Subcutaneous abdominal adipose tissue (tissue), 5 donors: Measurements from ENCODE around the gene TNNI3.
"Not testable (repeated sequence)": the region's sequence is repeated elsewhere in the genome, so short reads cannot be mapped to it uniquely, and the experiment has no call there.

ENCODE experiments used
- H3K27ac ChIP-seq: one replicate; pipeline ENCODE4 v1.7.0; 2013; ENCODE audit warnings: low read depth, mild to moderate bottlenecking, inconsistent platforms, low read length, moderate library complexity
- H3K27me3 ChIP-seq, 5 donors: one replicate each; pipeline ENCODE4 v1.7.0; 2013; ENCODE audit warnings: low read length in 5 of 5, inconsistent platforms in 1 of 5; ENCODE audit not compliant: control insufficient read depth in 5 of 5, insufficient read depth in 4 of 5
- H3K36me3 ChIP-seq, 5 donors: one replicate each; pipeline ENCODE4 v1.7.0; 2013; ENCODE audit warnings: low read length in 5 of 5; ENCODE audit not compliant: control insufficient read depth in 5 of 5, insufficient read depth in 5 of 5
- H3K4me1 ChIP-seq, 5 donors: one replicate each; pipeline ENCODE4 v1.7.0; 2013; ENCODE audit warnings: low read length in 5 of 5, mild to moderate bottlenecking in 3 of 5, moderate library complexity in 1 of 5; ENCODE audit not compliant: control insufficient read depth in 5 of 5, insufficient read depth in 5 of 5
- H3K4me3 ChIP-seq, 5 donors: one replicate each; pipeline ENCODE4 v1.7.0; 2013; ENCODE audit warnings: low read length in 5 of 5, low read depth in 1 of 5
- H3K9ac ChIP-seq, 5 donors: one replicate each; pipeline ENCODE4 v1.7.0; 2013; ENCODE audit warnings: low read length in 5 of 5, mild to moderate bottlenecking in 4 of 5, moderate library complexity in 3 of 5
- H3K9me3 ChIP-seq, 5 donors: one replicate each; pipeline ENCODE4 v1.7.0; 2013; ENCODE audit warnings: low read length in 5 of 5; ENCODE audit not compliant: control insufficient read depth in 5 of 5
- donor health status: healthy.
- donor health status: healthy.
- donor health status: healthy.
- donor health status: healthy.
- donor health status: healthy.

The TNNI3 gene

DNA sequence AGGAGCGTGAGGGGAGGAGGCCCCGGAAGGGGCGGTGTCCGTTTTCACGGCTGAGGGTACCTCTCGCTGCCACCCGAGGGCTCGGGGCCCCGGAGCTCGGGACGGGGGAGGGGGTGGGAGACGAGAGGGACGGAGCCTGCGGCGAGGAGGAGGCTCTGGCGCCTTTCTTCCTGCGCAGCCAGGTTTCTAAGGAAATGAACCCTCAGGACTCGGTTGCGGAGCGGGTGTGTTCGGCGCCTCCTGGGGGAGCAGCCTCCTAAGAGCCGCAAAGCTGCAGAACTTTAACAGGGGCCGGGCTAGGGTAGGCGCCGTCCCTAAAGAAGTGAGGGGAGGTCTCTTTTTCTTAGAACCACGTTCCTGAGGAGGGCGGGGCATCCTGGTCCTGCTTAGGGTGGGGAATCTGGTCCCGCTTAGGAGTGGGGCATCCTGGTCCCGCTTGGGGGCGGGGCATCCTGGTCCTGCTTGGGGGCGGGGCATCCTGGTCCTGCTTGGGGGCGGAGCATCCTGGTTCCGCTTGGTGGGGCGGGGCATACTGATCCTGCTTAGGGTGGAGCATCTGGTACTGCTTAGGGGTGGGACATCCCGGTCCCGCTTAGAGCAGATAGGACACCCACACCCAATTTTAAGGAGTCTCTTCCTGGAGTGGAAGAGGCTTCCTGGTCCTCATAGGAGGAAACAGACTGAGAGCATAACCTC lies 16.3 kb upstream of the TNNI3 start:
- no peak overlapping the region for H3K27ac ChIP-seq

DNA sequence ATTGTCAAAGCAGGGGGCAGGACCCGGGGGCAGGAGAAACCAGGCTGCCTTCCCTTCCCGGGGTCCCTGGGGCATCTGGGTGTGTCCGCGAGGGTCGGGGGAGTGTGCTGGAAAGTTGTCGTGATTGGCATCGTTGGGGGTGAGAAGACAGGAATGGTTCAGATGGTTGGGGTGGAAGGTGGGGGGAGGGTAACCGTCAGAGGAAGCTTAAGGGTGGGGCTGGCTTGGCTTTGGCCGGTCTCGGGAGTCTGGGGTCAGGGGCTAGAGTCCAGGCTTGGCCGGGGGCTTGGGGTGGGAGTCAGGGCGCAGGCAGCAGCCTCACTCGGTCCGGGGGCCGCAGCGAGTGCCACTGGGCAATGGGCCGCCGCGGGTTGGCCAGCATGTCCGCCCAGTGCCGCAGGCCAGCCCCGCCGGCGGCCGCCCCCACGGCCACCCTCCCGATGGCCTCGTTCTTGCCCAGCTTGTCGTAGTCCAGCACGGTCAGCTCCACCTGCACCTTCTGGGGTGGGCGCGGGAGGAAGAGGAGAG lies 15.7 kb upstream of the TNNI3 start:
- peaks cover 0 to 9% (median 7%) of the 10 kb centered on the region in 5 donors for H3K4me1 ChIP-seq
- H3K9ac ChIP-seq: no peak overlapping the region
- peak overlapping the region in 3 of 5 donors; percentile 34 to 46 (median 38) for H3K4me3 ChIP-seq
- peaks cover 0 to 3% (median 0%) of the 10 kb centered on the region in 5 donors for H3K9me3 ChIP-seq
- peaks cover 60 to 84% (median 70%) of the 10 kb centered on the region in 5 donors for H3K27me3 ChIP-seq
- no peaks in the 10 kb centered on the region for H3K36me3 ChIP-seq
- no peak overlapping the region for H3K27ac ChIP-seq

More for the DNA sequence above, 16.3 kb upstream of the TNNI3 start:
- peak overlapping the region in 3 of 5 donors; percentile 34 to 46 (median 38) for H3K4me3 ChIP-seq
- H3K9ac ChIP-seq: no peak overlapping the region
- H3K27me3 ChIP-seq: peaks cover 63 to 89% (median 72%) of the 10 kb centered on the region in 5 donors
- H3K9me3 ChIP-seq: peaks cover 0 to 3% (median 0%) of the 10 kb centered on the region in 5 donors
- H3K4me1 ChIP-seq: peaks cover 0 to 11% (median 8%) of the 10 kb centered on the region in 5 donors
- no peaks in the 10 kb centered on the region for H3K36me3 ChIP-seq

DNA sequence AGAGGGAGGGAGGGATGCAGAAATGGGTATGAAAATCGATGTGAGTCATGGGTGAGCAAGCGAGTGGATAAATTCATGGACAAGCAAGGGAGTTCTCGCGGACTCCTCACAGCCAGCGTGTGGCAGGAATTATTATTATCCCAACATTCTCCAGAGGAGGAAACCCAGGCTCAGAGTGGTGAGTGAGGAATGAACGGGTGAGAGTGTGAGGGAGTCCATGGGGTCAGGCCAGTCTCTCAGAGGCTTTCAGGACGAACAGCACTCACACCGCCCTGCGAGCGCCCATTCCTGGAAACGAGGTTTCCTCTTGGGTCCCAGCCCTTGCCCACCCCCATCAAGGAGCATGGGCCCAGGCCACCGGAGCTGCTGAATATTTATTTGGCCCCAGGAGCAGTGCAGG lies 15.2 kb upstream of the TNNI3 start:
- peaks cover 0 to 9% (median 7%) of the 10 kb centered on the region in 5 donors for H3K4me1 ChIP-seq
- peaks cover 0 to 3% (median 0%) of the 10 kb centered on the region in 5 donors for H3K9me3 ChIP-seq
- no peaks in the 10 kb centered on the region for H3K36me3 ChIP-seq
- H3K27ac ChIP-seq: no peak overlapping the region
- H3K27me3 ChIP-seq: peaks cover 55 to 80% (median 66%) of the 10 kb centered on the region in 5 donors
- H3K9ac ChIP-seq: no peak overlapping the region
- H3K4me3 ChIP-seq: no peak overlapping the region

DNA sequence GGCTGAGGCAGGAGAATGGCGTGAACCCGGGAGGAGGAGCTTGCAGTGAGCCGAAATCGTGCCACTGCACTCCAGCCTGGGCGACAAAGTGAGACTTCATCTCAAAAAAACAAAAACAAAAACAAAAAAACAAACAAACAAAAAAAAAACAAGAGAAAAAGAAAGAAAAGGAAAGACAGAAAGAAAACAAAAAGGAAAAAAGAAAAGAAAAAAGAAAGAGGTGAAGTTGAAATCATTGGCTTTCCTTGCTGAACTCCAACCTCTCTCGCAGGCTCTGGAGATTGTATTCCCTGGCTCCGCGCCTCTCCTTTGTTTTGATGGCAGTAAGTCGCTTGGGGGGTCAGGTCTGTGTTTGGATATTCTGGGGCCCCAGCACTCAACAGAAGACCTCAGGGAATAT lies 14.8 kb upstream of the TNNI3 start:
- H3K4me3 ChIP-seq, H3K4me1 ChIP-seq, H3K27ac ChIP-seq, H3K36me3 ChIP-seq, H3K9ac ChIP-seq, H3K9me3 ChIP-seq: not testable (repeated sequence)
- H3K27me3 ChIP-seq: peaks cover 54 to 79% (median 67%) of the 10 kb centered on the region in 5 donors

DNA sequence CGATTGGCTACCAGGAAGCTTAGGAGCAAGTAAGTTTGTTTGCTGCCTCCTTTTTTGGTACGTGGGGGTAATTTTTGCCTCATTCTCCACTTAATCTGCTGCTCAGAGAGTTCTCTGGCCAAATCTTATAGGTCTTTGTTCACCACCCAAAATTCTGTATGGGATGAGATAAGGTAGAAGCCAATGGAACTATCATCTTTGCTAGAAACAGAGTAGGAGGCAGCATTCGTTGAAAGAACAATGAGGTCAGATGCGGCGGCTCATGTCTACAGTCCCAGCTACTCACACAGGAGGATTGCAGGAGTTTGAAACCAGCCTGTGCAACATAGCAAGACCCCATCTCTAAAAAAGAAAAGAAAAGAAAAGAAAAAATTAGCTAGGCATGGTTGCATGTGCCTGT lies 13.9 kb upstream of the TNNI3 start:
- H3K4me1 ChIP-seq: peaks cover 0 to 16% (median 13%) of the 10 kb centered on the region in 5 donors
- peaks cover 46 to 79% (median 67%) of the 10 kb centered on the region in 5 donors for H3K27me3 ChIP-seq
- H3K9me3 ChIP-seq: peaks cover 0 to 3% (median 0%) of the 10 kb centered on the region in 5 donors
- H3K27ac ChIP-seq: no peak overlapping the region
- no peak overlapping the region for H3K4me3 ChIP-seq
- no peak overlapping the region for H3K9ac ChIP-seq
- no peaks in the 10 kb centered on the region for H3K36me3 ChIP-seq

DNA sequence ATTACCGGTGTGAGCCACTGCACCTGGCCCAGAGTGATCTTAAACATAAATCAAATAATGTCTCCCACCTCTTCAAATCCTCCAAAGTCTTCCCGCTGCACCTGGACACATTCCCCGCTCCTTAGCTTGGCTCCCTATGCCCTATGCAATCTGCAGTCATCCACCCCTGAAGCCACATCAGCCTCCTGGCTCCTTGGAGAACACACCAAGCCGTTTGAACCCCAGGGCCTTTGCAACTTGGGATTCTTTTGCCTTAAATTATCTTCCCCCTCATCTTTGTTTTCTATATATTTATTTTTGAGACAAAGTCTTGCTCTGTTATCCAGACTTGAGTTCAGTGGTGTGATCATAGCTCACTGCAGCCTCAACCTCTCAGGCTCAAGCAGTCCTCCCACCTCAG lies 11.6 kb upstream of the TNNI3 start:
- H3K9me3 ChIP-seq: no peaks in the 10 kb centered on the region
- no peak overlapping the region for H3K9ac ChIP-seq
- H3K36me3 ChIP-seq: no peaks in the 10 kb centered on the region
- no peak overlapping the region for H3K4me3 ChIP-seq
- H3K4me1 ChIP-seq: peaks cover 0 to 21% (median 20%) of the 10 kb centered on the region in 5 donors
- no peak overlapping the region for H3K27ac ChIP-seq
- H3K27me3 ChIP-seq: peaks cover 27 to 65% (median 55%) of the 10 kb centered on the region in 5 donors

DNA sequence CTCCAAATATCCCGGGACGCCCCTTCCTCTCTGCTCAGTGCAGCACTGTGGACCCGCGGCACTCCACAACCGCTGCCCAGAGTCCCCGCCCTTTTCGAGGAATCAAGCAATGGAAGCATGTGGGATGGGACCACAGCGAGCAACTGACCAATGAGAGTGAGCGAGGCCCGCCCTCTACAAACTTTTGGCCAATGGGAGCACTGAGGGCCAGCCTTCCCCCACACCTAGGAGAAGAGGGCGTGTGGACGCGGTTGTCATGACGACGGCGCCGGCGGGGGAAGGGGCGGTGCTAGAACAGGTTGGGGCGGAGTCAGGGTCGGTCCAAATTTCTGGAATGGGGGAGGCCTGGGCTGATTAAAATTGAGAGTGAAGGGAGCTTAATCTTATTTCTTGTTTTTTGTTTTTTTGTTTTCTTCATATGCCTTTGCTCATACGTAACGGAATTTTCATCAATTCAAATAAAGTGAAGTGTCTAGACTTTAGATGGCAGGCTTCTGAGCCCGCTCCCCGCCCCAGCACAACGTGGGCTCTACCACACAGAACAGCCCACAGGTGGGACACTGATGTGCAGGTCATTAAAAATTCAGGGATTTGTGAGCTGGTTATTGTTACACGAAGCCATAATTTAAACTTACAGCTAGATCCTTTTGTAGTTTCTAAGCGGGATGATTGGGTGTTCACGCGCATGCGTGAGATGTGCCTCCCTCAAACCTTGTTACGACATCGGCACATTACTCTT lies 9.2 kb upstream of the TNNI3 start, which contains the start of gene DNAAF3:
Gene DNAAF3 (minus strand): TSS at position 84 of the 739 bp plus-strand sequence. CDS start 200 bp downstream, outside the sequence.
- no peak within 1 kb of the TSS for H3K27ac ChIP-seq
- H3K27me3 ChIP-seq: peaks cover 17 to 66% (median 58%) of the 10 kb centered on the region in 5 donors
- peak within 1 kb of the TSS in 4 of 5 donors; percentile 35 to 65 (median 42) for H3K4me3 ChIP-seq
- no peaks in the 10 kb centered on the region for H3K9me3 ChIP-seq
- no peak within 1 kb of the TSS for H3K9ac ChIP-seq
- H3K36me3 ChIP-seq: no peaks in the 10 kb centered on the region
- peaks cover 0 to 14% (median 12%) of the 10 kb centered on the region in 5 donors for H3K4me1 ChIP-seq

DNA sequence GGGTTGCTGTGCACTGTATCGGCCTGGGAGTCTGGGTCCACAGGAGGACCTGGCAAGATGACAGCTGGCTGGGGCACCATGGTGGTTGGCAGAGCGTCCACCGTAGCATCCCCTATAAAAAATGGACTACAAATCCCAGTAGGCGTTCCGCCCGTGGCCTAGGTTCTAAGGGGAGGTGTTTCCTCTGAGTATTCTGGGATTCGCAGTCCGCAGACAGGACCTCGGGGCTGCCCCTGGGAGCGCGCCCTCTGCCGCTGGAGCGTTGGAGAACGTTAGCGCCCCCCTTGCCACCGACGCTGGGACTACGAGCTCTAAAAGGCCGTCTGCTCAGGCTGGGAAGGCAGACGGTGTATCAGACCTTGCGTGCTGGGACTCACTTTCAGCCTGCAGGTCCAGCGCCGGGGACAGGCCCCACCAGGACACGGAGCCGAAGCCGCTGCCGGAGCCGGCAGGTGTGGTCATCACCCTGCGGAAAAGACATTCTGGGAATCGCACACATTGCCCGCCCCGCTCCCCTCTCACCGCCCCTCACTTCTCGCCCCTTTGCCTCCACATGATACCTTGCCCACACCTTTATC lies 8.5 kb upstream of the TNNI3 start:
- Histone ChIP-seq H3K9ac (no peak overlapping the region), H3K27me3 (peaks cover 16 to 66% (median 57%) of the 10 kb centered on the region in 5 donors), H3K27ac (no peak overlapping the region), H3K4me1 (peaks cover 0 to 14% (median 12%) of the 10 kb centered on the region in 5 donors), H3K36me3 (no peaks in the 10 kb centered on the region), H3K9me3 (no peaks in the 10 kb centered on the region), H3K4me3 (peak overlapping the region in 4 of 5 donors; percentile 35 to 65 (median 42))

DNA sequence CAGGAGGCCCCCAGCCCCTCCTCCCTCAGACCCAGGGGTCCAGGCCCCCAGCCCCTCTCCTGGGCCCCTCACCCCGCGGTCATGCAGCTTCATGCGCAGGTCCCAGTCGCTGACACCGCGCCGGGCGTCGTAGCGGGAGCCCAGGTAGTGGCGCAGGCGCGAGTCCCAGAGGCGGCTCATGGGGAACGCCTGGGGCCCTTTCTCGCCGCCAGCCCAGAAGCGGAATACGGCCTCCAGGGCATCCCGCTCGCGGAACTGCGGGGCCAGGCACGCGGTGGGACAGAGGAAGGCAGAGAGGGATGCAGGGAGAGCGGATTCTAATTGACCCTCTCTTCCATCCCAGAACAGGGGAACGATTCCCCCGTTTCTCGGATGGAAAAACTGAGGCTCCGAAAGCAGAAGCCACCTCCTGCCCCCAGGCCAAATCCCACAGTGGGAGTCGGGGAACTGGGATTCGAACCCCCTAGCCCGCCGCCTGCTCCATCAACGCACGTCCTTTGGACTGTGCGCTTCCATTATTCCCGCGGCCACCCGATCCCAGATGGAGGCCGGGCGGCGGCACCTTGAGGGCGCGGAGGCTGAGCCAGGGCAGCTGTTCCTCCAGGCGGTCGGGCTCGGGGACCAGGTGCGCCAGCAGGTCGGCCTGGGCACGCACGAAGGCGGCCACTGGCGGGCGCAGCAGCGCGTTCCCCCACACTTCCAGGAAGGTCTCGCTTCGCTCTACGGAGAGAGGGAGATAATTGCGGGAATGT lies 4.2 kb upstream of the TNNI3 start:
- H3K9ac ChIP-seq: no peak overlapping the region
- H3K36me3 ChIP-seq: no peaks in the 10 kb centered on the region
- peaks cover 24 to 68% (median 60%) of the 10 kb centered on the region in 5 donors for H3K27me3 ChIP-seq
- H3K4me3 ChIP-seq: no peak overlapping the region
- no peak overlapping the region for H3K27ac ChIP-seq
- H3K4me1 ChIP-seq: peaks cover 0 to 10% (median 8%) of the 10 kb centered on the region in 5 donors
- H3K9me3 ChIP-seq: no peaks in the 10 kb centered on the region
